Measurements from ENCODE around the gene B4GALT3. TPM values are rescaled to one million over a fixed set of nuclear protein-coding genes. Genes with fewer than 3 reads are reported as not detected.

Gene B4GALT3
- total RNA-seq, 3 donors from 2014 or later: 25.1 to 35.9 (median 33.3) TPM

GRCh38 chr1:161166669-161167548 lies 10.4 kb downstream of the B4GALT3 start:
- peak overlapping the region; percentile 32 for H3K4me3 ChIP-seq
- peaks cover 5% of the 10 kb centered on the region for H3K36me3 ChIP-seq (ENCODE audit: low read depth)
- ATAC-seq: peak; percentile 1
- TF ChIP-seq CTCF (IDR thresholded peaks at IDR 0.05): no peak
- intact Hi-C loops (cut with DNase I, micrococcal nuclease): no loop called here
- DNase-seq: peak in 1 of 3 donors; percentile 51
- peaks cover 14% of the 10 kb centered on the region for H3K4me1 ChIP-seq (ENCODE audit: low read depth)
- H3K9me3 ChIP-seq: no peaks in the 10 kb centered on the region

GRCh38 chr1:161165742-161166668 lies 11.3 kb downstream of the B4GALT3 start, which contains the start of gene PPOX:
TSS of gene PPOX (plus strand) at chr1:161166426. CDS start at chr1:161166848, 422 bp downstream.
- intact Hi-C loops (cut with DNase I, micrococcal nuclease): no loop called here
- Histone ChIP-seq H3K4me3 (peak within 1 kb of the TSS; percentile 32), H3K36me3 (ENCODE audit: low read depth) (peaks cover 5% of the 10 kb centered on the region), H3K9me3 (no peaks in the 10 kb centered on the region), H3K4me1 (ENCODE audit: low read depth) (peaks cover 14% of the 10 kb centered on the region)
- ATAC-seq (peak; percentile 95), DNase-seq (peak; percentile 94 to 97 (median 97))
- TF ChIP-seq CTCF (IDR thresholded peaks at IDR 0.05): peak; percentile 36

GRCh38 chr1:161164901-161165610 lies 12.3 kb downstream of the B4GALT3 start:
- no peaks in the 10 kb centered on the region for H3K9me3 ChIP-seq
- ATAC-seq (no peak), DNase-seq (no peak)
- no peak overlapping the region for H3K4me3 ChIP-seq
- intact Hi-C loops (cut with DNase I, micrococcal nuclease): no loop called here
- H3K4me1 ChIP-seq (ENCODE audit: low read depth): peaks cover 23% of the 10 kb centered on the region
- TF ChIP-seq CTCF (IDR thresholded peaks at IDR 0.05): no peak
- peaks cover 5% of the 10 kb centered on the region for H3K36me3 ChIP-seq (ENCODE audit: low read depth)

- H3K4me3 ChIP-seq: no peak overlapping the region
- ATAC-seq: no peak
- intact Hi-C loops (cut with DNase I, micrococcal nuclease): no loop called here
- no peak for DNase-seq
- H3K36me3 ChIP-seq (ENCODE audit: low read depth): peaks cover 5% of the 10 kb centered on the region
- TF ChIP-seq CTCF (IDR thresholded peaks at IDR 0.05): no peak
- H3K9me3 ChIP-seq: no peaks in the 10 kb centered on the region
- H3K4me1 ChIP-seq (ENCODE audit: low read depth): peaks cover 27% of the 10 kb centered on the region
Measured at GRCh38 chr1:161163793-161164192, 13.5 kb downstream of the B4GALT3 start.

GRCh38 chr1:161162806-161163205 lies 14.5 kb downstream of the B4GALT3 start:
- H3K4me1 ChIP-seq (ENCODE audit: low read depth): peaks cover 29% of the 10 kb centered on the region
- intact Hi-C loops (cut with DNase I, micrococcal nuclease): no loop called here
- DNase-seq: no peak

More at GRCh38 chr1:161162806-161163205, 14.5 kb downstream of the B4GALT3 start:
- Histone ChIP-seq H3K9me3 (no peaks in the 10 kb centered on the region), H3K36me3 (ENCODE audit: low read depth) (peaks cover 5% of the 10 kb centered on the region), H3K4me3 (no peak overlapping the region)
- TF ChIP-seq CTCF (IDR thresholded peaks at IDR 0.05): no peak
- no peak for ATAC-seq

Measured in mucosa of descending colon (tissue), 3 donors.